GM23338 (cell line): ENCODE results near the gene MOGAT1. TPM values are rescaled to one million over a fixed set of nuclear protein-coding genes. Genes with fewer than 3 reads are reported as not detected.

Source experiments
- ATAC-seq: fragments of 200-7000 bp; cut with Tn5 transposase; 3 replicates; pipeline ENCODE4 v1.9.1; 2020
- DNase-seq: peaks from one replicate; pipeline ENCODE4 v3.0.0-alpha.2; 2015; ENCODE audit warnings: low spot score
- H2AFZ ChIP-seq: fragments of 200-600 bp; sonication (generic); 2 replicates; pipeline ENCODE4 v1.8.0; 2016; ENCODE audit warnings: antibody characterized with exemption, mild to moderate bottlenecking, moderate library complexity
- H3F3A ChIP-seq: fragments of 200-600 bp; sonication (generic); replicated peaks from 2 replicates; pipeline ENCODE4 v1.8.0; 2017; ENCODE audit warnings: antibody characterized with exemption, mixed run types, low read depth
- H3K27ac ChIP-seq: fragments of 200-600 bp; sonication (generic); 2 replicates; pipeline ENCODE4 v1.6.1; 2016; ENCODE audit warnings: low read depth
- H3K27me3 ChIP-seq: fragments of 200-600 bp; sonication (generic); 2 replicates; pipeline ENCODE4 v1.8.0; 2016; ENCODE audit warnings: mild to moderate bottlenecking, mixed run types, moderate library complexity; ENCODE audit not compliant: insufficient read depth
- H3K36me3 ChIP-seq: fragments of 200-600 bp; sonication (generic); 2 replicates; pipeline ENCODE4 v1.8.0; 2016; ENCODE audit warnings: mild to moderate bottlenecking; ENCODE audit not compliant: insufficient read depth
- H3K4me1 ChIP-seq: fragments of 200-600 bp; sonication (generic); 2 replicates; pipeline ENCODE4 v1.8.0; 2016; ENCODE audit warnings: mild to moderate bottlenecking, moderate library complexity; ENCODE audit not compliant: insufficient read depth
- H3K4me2 ChIP-seq: fragments of 200-600 bp; sonication (generic); 2 replicates; pipeline ENCODE4 v1.7.1; 2017; ENCODE audit warnings: mixed run types
- H3K4me3 ChIP-seq: fragments of 200-600 bp; sonication (generic); 2 replicates; pipeline ENCODE4 v1.6.1; 2016; ENCODE audit warnings: mixed run types
- H3K79me2 ChIP-seq: fragments of 200-600 bp; sonication (generic); replicated peaks from 2 replicates; pipeline ENCODE4 v1.8.0; 2017; ENCODE audit warnings: mild to moderate bottlenecking; ENCODE audit not compliant: insufficient read depth
- H3K9me2 ChIP-seq: fragments of 200-600 bp; sonication (generic); 2 replicates; pipeline ENCODE4 v1.8.0; 2017; ENCODE audit not compliant: insufficient read depth
- H4K20me1 ChIP-seq: fragments of 200-600 bp; sonication (generic); replicated peaks from 2 replicates; pipeline ENCODE4 v1.8.0; 2017; ENCODE audit warnings: mild to moderate bottlenecking; ENCODE audit not compliant: insufficient read depth
- H3K27ac Mint-ChIP-seq: 2 replicates; pipeline ENCODE4 v1.8.0; 2020; ENCODE audit warnings: inconsistent platforms, mild to moderate bottlenecking, moderate library complexity, mixed read lengths
- H3K27me3 Mint-ChIP-seq: 3 replicates; pipeline ENCODE4 v1.8.0; 2022; ENCODE audit warnings: low read depth, mild to moderate bottlenecking, moderate library complexity, mixed read lengths, inconsistent platforms; ENCODE audit not compliant: insufficient read depth, poor library complexity
- H3K36me3 Mint-ChIP-seq: 3 replicates; pipeline ENCODE4 v1.8.0; 2021; ENCODE audit warnings: low read depth, mild to moderate bottlenecking, inconsistent platforms, moderate library complexity, mixed read lengths
- H3K4me1 Mint-ChIP-seq: 3 replicates; pipeline ENCODE4 v1.8.0; 2020; ENCODE audit warnings: mild to moderate bottlenecking, inconsistent platforms, mixed read lengths
- H3K4me3 Mint-ChIP-seq: 3 replicates; pipeline ENCODE4 v1.8.0; 2021; ENCODE audit warnings: moderate library complexity, mild to moderate bottlenecking, inconsistent platforms, mixed read lengths
- H3K9me3 Mint-ChIP-seq: 3 replicates; pipeline ENCODE4 v1.8.0; 2020; ENCODE audit warnings: moderate library complexity, mild to moderate bottlenecking, inconsistent platforms, mixed read lengths
- CREB1 ChIP-seq: fragments of 250-450 bp; sonication (Bioruptor Pico); IDR thresholded peaks from 2 replicates; pipeline ENCODE4 v1.5.0; 2020; ENCODE audit warnings: low read depth, mild to moderate bottlenecking, moderate library complexity
- EZH2 ChIP-seq: fragments of 200-600 bp; sonication (generic); IDR thresholded peaks from one replicate; pipeline ENCODE4 v1.8.0; 2017; ENCODE audit warnings: antibody characterized with exemption, mild to moderate bottlenecking, low read depth; ENCODE audit not compliant: unreplicated experiment
- EZH2phosphoT487 ChIP-seq: fragments of 200-600 bp; sonication (generic); IDR thresholded peaks from one replicate; pipeline ENCODE4 v1.8.1; 2018; ENCODE audit warnings: antibody characterized with exemption; ENCODE audit not compliant: unreplicated experiment
- JUNB ChIP-seq: IDR thresholded peaks from one replicate; pipeline ENCODE4 v1.6.1; 2016; ENCODE audit warnings: antibody characterized with exemption; ENCODE audit not compliant: unreplicated experiment
- NANOG ChIP-seq: IDR thresholded peaks from 2 replicates; pipeline ENCODE4 v1.6.1; 2016; ENCODE audit warnings: antibody characterized with exemption, borderline replicate concordance
- POLR2AphosphoS5 ChIP-seq: IDR thresholded peaks from 2 replicates; pipeline ENCODE4 v1.6.1; 2016; ENCODE audit warnings: antibody characterized with exemption, low read depth
- STAT1 ChIP-seq: IDR thresholded peaks from one replicate; pipeline ENCODE4 v1.6.1; 2016; ENCODE audit warnings: antibody characterized with exemption; ENCODE audit not compliant: unreplicated experiment
- ZNF114 ChIP-seq: fragments of 250-450 bp; sonication (Bioruptor Pico); IDR thresholded peaks from 2 replicates; pipeline ENCODE4 v1.5.0; 2020; ENCODE audit warnings: mild to moderate bottlenecking, moderate library complexity
- ZNF331 ChIP-seq: fragments of 250-450 bp; sonication (Bioruptor Pico); IDR thresholded peaks from 2 replicates; pipeline ENCODE4 v1.5.0; 2020; ENCODE audit warnings: low read depth, mild to moderate bottlenecking, moderate library complexity
- polyA plus RNA-seq: library from polyadenylated mRNA; unstranded; fragments of >200 nt; fragmentation: Nextera tagmentation; extraction: Ambion mirVana; gene quantifications from 2 replicates; pipeline ENCODE4 v1.2.1, GENCODE V29; 2016
- total RNA-seq: library from RNA; depleted of rRNA; stranded (reverse); fragments of >200 nt; shearing (Covaris generic); gene quantifications from 2 replicates; pipeline ENCODE4 v1.2.3, GENCODE V29; 2014
- TF ChIP-seq, protein P1 (sequence below), 2 experiments: fragments of 200-600 bp in 1 of 2; sonication (generic) in 1 of 2; conservative IDR thresholded peaks; 2 replicates each; pipeline versions ENCODE4 v1.5.1 to v1.6.1; 2016 to 2017; ENCODE audit warnings: antibody characterized with exemption in 2 of 2, low read depth in 2 of 2, mild to moderate bottlenecking in 2 of 2, moderate library complexity in 1 of 2
- TF ChIP-seq, protein P2 (sequence below): IDR thresholded peaks from 2 replicates; pipeline ENCODE4 v1.6.1; 2016; ENCODE audit warnings: antibody characterized with exemption
- TF ChIP-seq, protein P3 (sequence below): IDR thresholded peaks from one replicate; pipeline ENCODE4 v1.6.1; 2018; ENCODE audit warnings: antibody characterized with exemption; ENCODE audit not compliant: unreplicated experiment
- TF ChIP-seq, protein P4 (sequence below): fragments of 250-450 bp; sonication (Bioruptor Pico); IDR thresholded peaks from 2 replicates; pipeline ENCODE4 v1.5.0; 2020; ENCODE audit warnings: mild to moderate bottlenecking, moderate library complexity

MOGAT1 gene
- total and polyA plus RNA-seq, 2 experiments from 2014 or later = 0.86 to 0.94 TPM

DNA sequence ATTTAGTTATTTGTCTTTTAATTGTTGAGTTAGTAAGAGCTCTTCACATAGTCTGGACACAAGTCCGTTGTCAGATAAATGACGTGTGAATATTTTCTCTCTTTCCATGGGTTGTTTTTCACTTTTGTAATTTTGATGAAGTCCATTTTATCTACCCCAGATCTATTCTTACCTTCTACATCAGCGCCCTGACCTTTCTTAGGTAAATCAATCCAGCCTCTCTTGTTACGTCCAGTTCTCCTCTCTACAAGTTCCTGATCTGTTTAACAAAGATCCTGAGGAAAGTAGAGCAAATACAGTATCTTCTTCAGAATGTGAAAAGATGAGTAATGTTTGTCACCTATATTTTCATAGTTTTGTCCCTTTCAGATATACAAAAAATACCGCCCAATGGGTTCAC is 66.9 kb downstream of the MOGAT1 start:
- H3K4me1 Mint-ChIP-seq = peaks cover 17% of the 10 kb centered on the region

More for the DNA sequence above, 66.9 kb downstream of the MOGAT1 start:
- no peaks in the 10 kb centered on the region for H3K79me2 ChIP-seq
- Mint-ChIP-seq H3K9me3 (peaks cover 4% of the 10 kb centered on the region; the same call in 1 of the 3 replicates), H3K27me3 (peaks cover 6% of the 10 kb centered on the region), H3K27ac (peak overlapping the region; percentile 94), H3K36me3 (peaks cover 4% of the 10 kb centered on the region; the same call in 1 of the 3 replicates), H3K4me3 (no peak overlapping the region)
- no peaks in the 10 kb centered on the region for H3K36me3 ChIP-seq
- no peak overlapping the region for H3K4me3 ChIP-seq
- peak overlapping the region; percentile 27 for H3K4me2 ChIP-seq
- H3F3A ChIP-seq = no peaks in the 10 kb centered on the region
- H4K20me1 ChIP-seq = no peaks in the 10 kb centered on the region
- DNase-seq (no peak), ATAC-seq (peak; percentile 43)
- H2AFZ ChIP-seq = no peak overlapping the region
- H3K9me2 ChIP-seq = peaks cover 9% of the 10 kb centered on the region; the same call in 1 of the 2 replicates
- no peak for TF ChIP-seq STAT1
- TF ChIP-seq, protein P1, sequence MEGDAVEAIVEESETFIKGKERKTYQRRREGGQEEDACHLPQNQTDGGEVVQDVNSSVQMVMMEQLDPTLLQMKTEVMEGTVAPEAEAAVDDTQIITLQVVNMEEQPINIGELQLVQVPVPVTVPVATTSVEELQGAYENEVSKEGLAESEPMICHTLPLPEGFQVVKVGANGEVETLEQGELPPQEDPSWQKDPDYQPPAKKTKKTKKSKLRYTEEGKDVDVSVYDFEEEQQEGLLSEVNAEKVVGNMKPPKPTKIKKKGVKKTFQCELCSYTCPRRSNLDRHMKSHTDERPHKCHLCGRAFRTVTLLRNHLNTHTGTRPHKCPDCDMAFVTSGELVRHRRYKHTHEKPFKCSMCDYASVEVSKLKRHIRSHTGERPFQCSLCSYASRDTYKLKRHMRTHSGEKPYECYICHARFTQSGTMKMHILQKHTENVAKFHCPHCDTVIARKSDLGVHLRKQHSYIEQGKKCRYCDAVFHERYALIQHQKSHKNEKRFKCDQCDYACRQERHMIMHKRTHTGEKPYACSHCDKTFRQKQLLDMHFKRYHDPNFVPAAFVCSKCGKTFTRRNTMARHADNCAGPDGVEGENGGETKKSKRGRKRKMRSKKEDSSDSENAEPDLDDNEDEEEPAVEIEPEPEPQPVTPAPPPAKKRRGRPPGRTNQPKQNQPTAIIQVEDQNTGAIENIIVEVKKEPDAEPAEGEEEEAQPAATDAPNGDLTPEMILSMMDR (conservative IDR thresholded peaks at IDR 0.05; ENCODE audit: low read depth in 2 of 2) = no peak
- TF ChIP-seq POLR2AphosphoS5 = no peak
- TF ChIP-seq, protein P2, sequence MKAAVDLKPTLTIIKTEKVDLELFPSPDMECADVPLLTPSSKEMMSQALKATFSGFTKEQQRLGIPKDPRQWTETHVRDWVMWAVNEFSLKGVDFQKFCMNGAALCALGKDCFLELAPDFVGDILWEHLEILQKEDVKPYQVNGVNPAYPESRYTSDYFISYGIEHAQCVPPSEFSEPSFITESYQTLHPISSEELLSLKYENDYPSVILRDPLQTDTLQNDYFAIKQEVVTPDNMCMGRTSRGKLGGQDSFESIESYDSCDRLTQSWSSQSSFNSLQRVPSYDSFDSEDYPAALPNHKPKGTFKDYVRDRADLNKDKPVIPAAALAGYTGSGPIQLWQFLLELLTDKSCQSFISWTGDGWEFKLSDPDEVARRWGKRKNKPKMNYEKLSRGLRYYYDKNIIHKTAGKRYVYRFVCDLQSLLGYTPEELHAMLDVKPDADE = no peak
- TF ChIP-seq, protein P3, sequence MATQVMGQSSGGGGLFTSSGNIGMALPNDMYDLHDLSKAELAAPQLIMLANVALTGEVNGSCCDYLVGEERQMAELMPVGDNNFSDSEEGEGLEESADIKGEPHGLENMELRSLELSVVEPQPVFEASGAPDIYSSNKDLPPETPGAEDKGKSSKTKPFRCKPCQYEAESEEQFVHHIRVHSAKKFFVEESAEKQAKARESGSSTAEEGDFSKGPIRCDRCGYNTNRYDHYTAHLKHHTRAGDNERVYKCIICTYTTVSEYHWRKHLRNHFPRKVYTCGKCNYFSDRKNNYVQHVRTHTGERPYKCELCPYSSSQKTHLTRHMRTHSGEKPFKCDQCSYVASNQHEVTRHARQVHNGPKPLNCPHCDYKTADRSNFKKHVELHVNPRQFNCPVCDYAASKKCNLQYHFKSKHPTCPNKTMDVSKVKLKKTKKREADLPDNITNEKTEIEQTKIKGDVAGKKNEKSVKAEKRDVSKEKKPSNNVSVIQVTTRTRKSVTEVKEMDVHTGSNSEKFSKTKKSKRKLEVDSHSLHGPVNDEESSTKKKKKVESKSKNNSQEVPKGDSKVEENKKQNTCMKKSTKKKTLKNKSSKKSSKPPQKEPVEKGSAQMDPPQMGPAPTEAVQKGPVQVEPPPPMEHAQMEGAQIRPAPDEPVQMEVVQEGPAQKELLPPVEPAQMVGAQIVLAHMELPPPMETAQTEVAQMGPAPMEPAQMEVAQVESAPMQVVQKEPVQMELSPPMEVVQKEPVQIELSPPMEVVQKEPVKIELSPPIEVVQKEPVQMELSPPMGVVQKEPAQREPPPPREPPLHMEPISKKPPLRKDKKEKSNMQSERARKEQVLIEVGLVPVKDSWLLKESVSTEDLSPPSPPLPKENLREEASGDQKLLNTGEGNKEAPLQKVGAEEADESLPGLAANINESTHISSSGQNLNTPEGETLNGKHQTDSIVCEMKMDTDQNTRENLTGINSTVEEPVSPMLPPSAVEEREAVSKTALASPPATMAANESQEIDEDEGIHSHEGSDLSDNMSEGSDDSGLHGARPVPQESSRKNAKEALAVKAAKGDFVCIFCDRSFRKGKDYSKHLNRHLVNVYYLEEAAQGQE = no peak
- no peak for TF ChIP-seq NANOG
- TF ChIP-seq, protein P4, sequence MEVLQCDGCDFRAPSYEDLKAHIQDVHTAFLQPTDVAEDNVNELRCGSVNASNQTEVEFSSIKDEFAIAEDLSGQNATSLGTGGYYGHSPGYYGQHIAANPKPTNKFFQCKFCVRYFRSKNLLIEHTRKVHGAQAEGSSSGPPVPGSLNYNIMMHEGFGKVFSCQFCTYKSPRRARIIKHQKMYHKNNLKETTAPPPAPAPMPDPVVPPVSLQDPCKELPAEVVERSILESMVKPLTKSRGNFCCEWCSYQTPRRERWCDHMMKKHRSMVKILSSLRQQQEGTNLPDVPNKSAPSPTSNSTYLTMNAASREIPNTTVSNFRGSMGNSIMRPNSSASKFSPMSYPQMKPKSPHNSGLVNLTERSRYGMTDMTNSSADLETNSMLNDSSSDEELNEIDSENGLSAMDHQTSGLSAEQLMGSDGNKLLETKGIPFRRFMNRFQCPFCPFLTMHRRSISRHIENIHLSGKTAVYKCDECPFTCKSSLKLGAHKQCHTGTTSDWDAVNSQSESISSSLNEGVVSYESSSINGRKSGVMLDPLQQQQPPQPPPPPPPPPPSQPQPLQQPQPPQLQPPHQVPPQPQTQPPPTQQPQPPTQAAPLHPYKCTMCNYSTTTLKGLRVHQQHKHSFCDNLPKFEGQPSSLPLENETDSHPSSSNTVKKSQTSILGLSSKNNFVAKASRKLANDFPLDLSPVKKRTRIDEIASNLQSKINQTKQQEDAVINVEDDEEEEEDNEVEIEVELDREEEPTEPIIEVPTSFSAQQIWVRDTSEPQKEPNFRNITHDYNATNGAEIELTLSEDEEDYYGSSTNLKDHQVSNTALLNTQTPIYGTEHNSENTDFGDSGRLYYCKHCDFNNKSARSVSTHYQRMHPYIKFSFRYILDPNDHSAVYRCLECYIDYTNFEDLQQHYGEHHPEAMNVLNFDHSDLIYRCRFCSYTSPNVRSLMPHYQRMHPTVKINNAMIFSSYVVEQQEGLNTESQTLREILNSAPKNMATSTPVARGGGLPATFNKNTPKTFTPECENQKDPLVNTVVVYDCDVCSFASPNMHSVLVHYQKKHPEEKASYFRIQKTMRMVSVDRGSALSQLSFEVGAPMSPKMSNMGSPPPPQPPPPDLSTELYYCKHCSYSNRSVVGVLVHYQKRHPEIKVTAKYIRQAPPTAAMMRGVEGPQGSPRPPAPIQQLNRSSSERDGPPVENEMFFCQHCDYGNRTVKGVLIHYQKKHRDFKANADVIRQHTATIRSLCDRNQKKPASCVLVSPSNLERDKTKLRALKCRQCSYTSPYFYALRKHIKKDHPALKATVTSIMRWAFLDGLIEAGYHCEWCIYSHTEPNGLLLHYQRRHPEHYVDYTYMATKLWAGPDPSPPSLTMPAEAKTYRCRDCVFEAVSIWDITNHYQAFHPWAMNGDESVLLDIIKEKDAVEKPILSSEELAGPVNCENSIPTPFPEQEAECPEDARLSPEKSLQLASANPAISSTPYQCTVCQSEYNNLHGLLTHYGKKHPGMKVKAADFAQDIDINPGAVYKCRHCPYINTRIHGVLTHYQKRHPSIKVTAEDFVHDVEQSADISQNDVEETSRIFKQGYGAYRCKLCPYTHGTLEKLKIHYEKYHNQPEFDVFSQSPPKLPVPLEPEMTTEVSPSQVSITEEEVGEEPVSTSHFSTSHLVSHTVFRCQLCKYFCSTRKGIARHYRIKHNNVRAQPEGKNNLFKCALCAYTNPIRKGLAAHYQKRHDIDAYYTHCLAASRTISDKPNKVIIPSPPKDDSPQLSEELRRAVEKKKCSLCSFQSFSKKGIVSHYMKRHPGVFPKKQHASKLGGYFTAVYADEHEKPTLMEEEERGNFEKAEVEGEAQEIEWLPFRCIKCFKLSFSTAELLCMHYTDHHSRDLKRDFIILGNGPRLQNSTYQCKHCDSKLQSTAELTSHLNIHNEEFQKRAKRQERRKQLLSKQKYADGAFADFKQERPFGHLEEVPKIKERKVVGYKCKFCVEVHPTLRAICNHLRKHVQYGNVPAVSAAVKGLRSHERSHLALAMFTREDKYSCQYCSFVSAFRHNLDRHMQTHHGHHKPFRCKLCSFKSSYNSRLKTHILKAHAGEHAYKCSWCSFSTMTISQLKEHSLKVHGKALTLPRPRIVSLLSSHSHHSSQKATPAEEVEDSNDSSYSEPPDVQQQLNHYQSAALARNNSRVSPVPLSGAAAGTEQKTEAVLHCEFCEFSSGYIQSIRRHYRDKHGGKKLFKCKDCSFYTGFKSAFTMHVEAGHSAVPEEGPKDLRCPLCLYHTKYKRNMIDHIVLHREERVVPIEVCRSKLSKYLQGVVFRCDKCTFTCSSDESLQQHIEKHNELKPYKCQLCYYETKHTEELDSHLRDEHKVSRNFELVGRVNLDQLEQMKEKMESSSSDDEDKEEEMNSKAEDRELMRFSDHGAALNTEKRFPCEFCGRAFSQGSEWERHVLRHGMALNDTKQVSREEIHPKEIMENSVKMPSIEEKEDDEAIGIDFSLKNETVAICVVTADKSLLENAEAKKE (CRISPR knock-in tag) = no peak
- TF ChIP-seq ZNF114 = no peak
- no peak for TF ChIP-seq ZNF331
- no peak for TF ChIP-seq JUNB
- TF ChIP-seq EZH2 = no peak
- TF ChIP-seq EZH2phosphoT487 = no peak
- no peak for TF ChIP-seq CREB1 (CRISPR knock-in tag)
- peaks cover 13% of the 10 kb centered on the region for H3K4me1 ChIP-seq
- peak overlapping the region; percentile 56; the same call in 1 of the 2 replicates for H3K27ac ChIP-seq
- H3K27me3 ChIP-seq = no peaks in the 10 kb centered on the region
